IPS-NIHi11 (cell line): Measurements from ENCODE around the gene GH2.
"Not testable (repeated sequence)": the region's sequence is repeated elsewhere in the genome, so short reads cannot be mapped to it uniquely, and the experiment has no call there.

Source experiments
- DNase-seq: peaks from one replicate; pipeline ENCODE4 v3.0.0; 2012; ENCODE audit warnings: mixed read lengths, low spot score

The GH2 gene

GRCh38 chr17:63873577-63873976, 8.2 kb downstream of the GH2 start, which contains the start of gene CSH2:
CSH2 (minus strand) TSS chr17:63873677; CDS start chr17:63873614, 63 bp downstream.
- DNase-seq: not testable (repeated sequence)

DNA sequence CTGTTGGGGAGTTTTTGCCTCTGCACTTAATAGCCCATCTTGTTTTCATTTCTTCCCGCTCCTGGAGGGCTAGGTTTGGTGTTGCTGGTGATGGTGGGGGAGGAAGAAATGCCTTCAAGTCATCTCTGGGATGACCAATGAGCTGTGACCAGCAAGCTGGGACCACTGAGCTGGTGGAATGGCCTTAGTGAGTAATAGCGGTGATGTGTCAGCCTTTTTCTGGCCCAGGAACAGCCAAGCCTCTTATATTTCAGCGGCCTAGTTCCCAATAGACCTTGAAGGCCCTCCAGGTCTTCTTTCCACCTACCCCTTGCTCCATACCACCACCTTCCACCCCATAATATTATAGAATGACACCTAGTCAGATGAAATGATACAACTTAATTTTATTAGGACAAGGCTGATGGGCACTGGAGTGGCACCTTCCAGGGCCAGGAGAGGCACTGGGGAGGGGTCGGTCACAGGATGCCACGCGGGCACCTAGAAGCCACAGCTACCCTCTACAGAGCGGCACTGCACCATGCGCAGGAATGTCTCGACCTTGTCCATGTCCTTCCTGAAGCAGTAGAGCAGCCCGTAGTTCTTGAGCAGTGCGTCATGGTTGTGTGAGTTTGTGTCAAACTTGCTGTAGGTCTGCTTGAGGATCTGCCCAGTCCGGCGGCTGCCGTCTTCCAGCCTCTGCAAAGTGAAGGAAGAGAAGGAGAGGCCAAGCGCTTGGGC, 9.9 kb downstream of the GH2 start:
- not testable (repeated sequence) for DNase-seq

- DNase-seq: not testable (repeated sequence)
These were observed 11.5 kb downstream of the GH2 start for GRCh38 chr17:63870292-63870665.

DNA sequence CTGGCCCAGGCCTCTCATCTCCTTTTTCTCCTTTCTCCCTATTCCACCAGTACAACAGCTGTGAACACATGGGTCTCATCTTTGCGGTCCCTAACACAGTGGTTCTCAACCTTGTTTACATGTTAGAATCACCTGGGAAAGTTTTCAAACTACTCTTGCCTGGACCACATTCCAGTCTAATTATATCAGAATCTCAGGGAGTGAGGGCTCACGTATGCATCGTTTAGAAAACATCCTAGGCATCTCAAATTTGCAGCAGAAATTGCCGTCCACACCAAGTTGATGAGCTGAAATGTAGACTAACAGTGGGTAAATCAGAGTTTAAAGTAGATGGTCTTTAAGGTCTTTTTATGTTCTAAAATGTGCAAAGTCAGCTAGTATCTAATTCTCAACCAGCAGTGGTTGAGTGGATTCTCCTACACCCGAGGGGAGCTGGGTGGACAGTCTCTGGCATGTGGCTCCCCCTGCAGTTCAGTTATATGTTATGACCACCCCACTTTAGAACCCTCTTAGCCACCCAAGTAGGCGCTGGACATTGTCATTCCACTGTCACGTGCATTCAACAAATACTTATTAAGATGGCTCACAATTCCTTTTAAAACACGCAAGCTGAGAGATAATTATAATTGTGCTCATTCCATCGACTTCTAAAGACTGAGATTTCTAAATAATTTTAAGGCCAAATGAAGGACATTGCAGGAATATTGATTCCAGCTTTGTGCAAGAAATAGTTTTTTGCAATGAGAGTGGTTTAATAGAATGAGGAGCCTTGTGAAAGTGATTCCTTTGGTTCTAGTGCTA, 12.1 kb downstream of the GH2 start:
- not testable (repeated sequence) for DNase-seq

DNA sequence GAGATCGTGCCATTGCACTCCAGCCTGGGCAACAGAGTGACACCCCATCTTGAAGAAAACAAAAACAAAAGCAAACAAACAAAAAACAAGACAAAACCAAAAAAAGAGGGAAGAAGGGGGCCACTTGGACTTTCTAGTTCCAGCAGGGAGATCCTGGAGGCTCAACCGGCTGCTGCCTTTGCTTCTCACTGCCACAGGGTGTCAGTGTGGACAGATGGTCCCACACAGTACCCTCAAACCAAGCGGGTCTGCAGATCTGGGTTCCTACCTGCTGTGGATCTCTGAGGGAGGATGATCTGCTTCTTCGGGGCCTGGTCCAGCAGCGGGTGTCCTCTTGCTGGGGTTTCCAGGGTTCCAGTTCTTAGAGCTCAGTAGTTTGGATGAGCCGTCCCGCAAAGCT, 15.1 kb downstream of the GH2 start:
- not testable (repeated sequence) for DNase-seq

DNA sequence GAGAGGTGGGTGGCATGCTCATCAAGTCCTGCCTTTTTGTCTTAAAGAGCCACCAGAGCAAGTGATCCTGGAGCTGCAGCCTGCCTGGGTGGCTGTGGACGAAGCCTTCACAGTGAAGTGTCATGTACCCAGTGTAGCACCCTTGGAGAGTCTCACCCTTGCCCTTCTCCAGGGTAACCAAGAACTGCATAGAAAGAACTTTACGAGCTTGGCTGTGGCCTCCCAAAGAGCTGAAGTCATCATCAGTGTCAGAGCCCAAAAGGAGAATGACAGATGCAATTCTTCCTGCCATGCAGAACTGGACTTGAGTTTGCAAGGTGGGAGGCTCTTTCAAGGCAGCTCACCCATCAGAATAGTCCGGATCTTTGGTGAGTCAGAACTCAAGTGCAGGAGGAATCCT, 22.5 kb downstream of the GH2 start:
- no peak for DNase-seq

GRCh38 chr17:63856425-63856824, 25.3 kb downstream of the GH2 start:
- DNase-seq: not testable (repeated sequence)

GRCh38 chr17:63855185-63855584, 26.6 kb downstream of the GH2 start:
- DNase-seq: no peak

DNA sequence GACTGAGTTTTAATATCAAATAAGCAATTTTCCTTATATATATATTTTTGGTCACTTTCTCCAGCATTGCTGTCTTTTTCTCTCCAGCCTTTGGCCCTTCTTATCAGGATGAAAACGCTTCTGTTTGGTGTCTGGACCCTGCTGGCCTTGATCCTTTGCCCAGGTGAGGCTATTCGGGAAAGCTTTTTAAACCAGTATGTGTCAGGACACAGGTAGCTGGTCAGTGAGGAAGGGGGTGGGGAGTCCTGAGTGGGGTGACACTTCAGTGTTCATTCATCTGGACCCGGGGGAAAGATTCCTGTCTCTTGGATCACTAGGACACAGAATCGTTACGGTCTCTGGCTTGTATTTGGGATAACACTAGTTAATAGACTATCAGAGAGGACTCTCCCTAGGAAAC, 27.0 kb downstream of the GH2 start:
- no peak for DNase-seq

- no peak for DNase-seq
These were observed 28.5 kb downstream of the GH2 start for GRCh38 chr17:63853260-63853659.

DNA sequence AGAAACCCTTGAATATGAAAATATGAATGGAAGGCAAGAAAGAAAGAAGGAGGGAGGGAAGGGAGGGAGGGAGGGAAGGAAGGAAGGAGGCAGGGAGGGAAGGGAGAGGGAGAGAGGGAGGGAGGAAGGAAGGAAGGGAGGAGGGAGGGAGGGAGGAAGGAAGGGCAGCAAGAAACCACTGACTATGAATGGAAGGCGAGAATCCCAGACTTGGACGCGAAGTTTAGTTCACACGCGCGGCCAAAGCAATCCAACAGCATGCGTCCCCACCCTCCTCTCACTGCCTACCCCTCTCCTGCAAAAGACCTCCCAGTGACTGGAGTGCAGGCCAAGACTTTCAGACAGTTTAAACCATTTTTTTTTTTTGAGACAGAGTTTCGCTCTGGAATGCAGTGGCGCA, 31.3 kb downstream of the GH2 start:
- DNase-seq: no peak

GRCh38 chr17:63848834-63849689, 32.7 kb downstream of the GH2 start:
- peak; percentile 94 for DNase-seq

DNA sequence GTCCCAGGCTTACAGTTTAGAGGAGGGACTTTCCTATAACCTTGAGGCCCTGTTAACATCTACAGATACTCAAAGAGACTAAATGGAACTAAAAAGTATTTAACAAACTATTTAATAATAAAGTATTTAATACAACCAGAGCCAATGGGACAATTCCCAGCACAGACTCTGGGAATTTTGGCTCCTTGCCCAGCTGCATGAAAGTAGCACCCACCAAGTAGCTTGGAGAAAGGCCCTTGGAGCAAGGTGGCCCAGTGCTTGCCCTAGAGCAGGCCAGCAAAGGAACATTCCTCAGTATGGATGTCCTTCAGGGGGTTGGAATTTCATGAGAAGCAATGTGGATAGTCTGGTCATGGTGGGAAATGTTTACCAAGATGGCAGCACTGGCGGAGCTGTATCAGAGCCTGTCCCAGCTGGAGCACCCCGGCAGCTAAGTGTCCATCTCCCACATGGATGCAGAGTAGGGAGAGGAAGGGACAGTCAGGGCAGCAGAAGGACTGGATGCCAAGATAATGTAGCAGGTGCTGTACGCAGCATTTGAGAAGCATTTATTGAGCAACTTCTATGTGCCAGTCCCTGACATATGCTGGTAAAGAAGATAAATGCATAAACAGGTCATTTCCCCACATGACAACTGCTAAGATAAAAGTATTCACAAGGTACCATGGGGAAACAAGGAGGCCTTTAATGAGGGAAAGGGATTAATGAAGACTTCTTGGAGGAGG, 34.1 kb downstream of the GH2 start:
- no peak for DNase-seq

- no peak for DNase-seq
These were observed 36.2 kb downstream of the GH2 start for GRCh38 chr17:63845509-63845908.

- no peak for DNase-seq
These were observed 37.6 kb downstream of the GH2 start for GRCh38 chr17:63843910-63844677.

DNA sequence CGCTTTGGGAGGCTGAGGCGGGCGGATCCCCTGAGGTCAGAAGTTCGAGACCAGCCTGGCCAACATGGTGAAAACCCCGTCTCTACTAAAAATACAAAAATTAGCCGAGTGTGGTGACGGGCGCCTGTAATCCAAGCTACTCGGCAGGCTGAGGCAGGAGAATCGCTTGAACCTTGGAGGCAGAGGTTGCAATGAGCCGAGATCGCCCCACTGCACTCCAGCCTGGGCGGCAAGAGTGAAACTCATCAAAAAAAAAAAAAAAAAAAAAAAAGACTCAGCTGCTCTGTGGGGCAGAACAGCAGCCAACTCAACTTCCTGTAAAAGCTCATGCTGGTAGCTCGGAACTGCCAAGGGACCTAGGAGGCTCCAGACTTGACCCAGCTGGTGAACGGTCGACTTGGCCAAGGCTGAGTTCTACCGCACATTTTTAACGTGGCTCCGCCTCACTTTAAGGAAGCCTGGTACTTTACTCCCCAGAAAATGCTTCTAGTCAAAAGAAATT, 38.3 kb downstream of the GH2 start:
- DNase-seq: not testable (repeated sequence)

- DNase-seq: peak; percentile 94
These were observed 39.0 kb downstream of the GH2 start, which contains the start of gene SMARCD2 for GRCh38 chr17:63842540-63843386. SMARCD2 (minus strand) TSS chr17:63842685; CDS start chr17:63842674, 11 bp downstream.

GRCh38 chr17:63842173-63842539, 39.6 kb downstream of the GH2 start:
- no peak for DNase-seq

GRCh38 chr17:63841350-63842172, 40.2 kb downstream of the GH2 start:
- DNase-seq: no peak
